Karpas-422 (cell line): ENCODE measurements around the gene RARA. TPM values are rescaled to one million over a fixed set of nuclear protein-coding genes. Genes with fewer than 3 reads are reported as not detected.

Experiments used
- DNase-seq: peaks from one replicate; pipeline ENCODE4 v3.0.0-alpha.2; 2015
- H2AFZ ChIP-seq: fragments of 200-600 bp; sonication (generic); 2 replicates; pipeline ENCODE4 v1.6.1; 2014; ENCODE audit warnings: antibody characterized with exemption, low read length, mixed read lengths
- H3K27ac ChIP-seq: fragments of 200-600 bp; sonication (generic); 2 replicates; pipeline ENCODE4 v1.5.1; 2014; ENCODE audit warnings: mild to moderate bottlenecking, low read length, moderate library complexity
- H3K27me3 ChIP-seq: fragments of 200-600 bp; sonication (generic); 2 replicates; pipeline ENCODE4 v1.6.1; 2014; ENCODE audit warnings: low read length, mixed read lengths
- H3K36me3 ChIP-seq: fragments of 200-600 bp; sonication (generic); 2 replicates; pipeline ENCODE4 v1.6.1; 2014; ENCODE audit warnings: low read length, mixed read lengths; ENCODE audit not compliant: insufficient read depth
- H3K4me1 ChIP-seq: fragments of 200-600 bp; sonication (generic); 2 replicates; pipeline ENCODE4 v1.6.1; 2014; ENCODE audit warnings: mild to moderate bottlenecking, low read length, mixed read lengths
- H3K4me2 ChIP-seq: fragments of 200-600 bp; sonication (generic); 2 replicates; pipeline ENCODE4 v1.6.1; 2014; ENCODE audit warnings: low read length, low read depth, mild to moderate bottlenecking; ENCODE audit not compliant: poor library complexity, severe bottlenecking
- H3K4me3 ChIP-seq: fragments of 200-600 bp; sonication (generic); 2 replicates; pipeline ENCODE4 v1.5.1; 2014; ENCODE audit warnings: mild to moderate bottlenecking, antibody characterized with exemption, low read length, mixed read lengths
- H3K79me2 ChIP-seq: fragments of 200-600 bp; sonication (generic); 2 replicates; pipeline ENCODE4 v1.6.1; 2014; ENCODE audit warnings: mild to moderate bottlenecking, low read length, mixed read lengths
- H3K9ac ChIP-seq: fragments of 200-600 bp; sonication (generic); 2 replicates; pipeline ENCODE4 v1.6.0; 2014; ENCODE audit warnings: low read length
- H3K9me2 ChIP-seq: fragments of 200-600 bp; sonication (generic), shearing (Covaris generic); replicated peaks from 2 replicates; pipeline ENCODE4 v1.6.0; 2014; ENCODE audit warnings: mild to moderate bottlenecking, low read length, moderate library complexity; ENCODE audit not compliant: insufficient read depth
- H3K9me3 ChIP-seq: fragments of 300-700, 200-600 bp; sonication (generic); 2 replicates; pipeline ENCODE4 v1.6.1; 2014; ENCODE audit warnings: low read length, mixed read lengths
- H4K20me1 ChIP-seq: fragments of 200-600 bp; sonication (generic); 2 replicates; pipeline ENCODE4 v1.6.1; 2014; ENCODE audit warnings: mild to moderate bottlenecking, antibody characterized with exemption, low read length, low read depth; ENCODE audit not compliant: insufficient read depth
- total RNA-seq: library from RNA; depleted of rRNA; stranded (reverse); fragments of >200 nt; shearing (Covaris generic); gene quantifications from 2 replicates; pipeline ENCODE4 v1.2.3, GENCODE V29; 2014; ENCODE audit warnings: low replicate concordance; rRNA removed

Gene RARA
- 21.8 and 22.3 TPM in 2 replicates for total RNA-seq

GRCh38 chr17:40309031-40309948, at the start of gene RARA:
Gene RARA (plus strand): TSS chr17:40309180. CDS start chr17:40331219, 22,039 bp downstream.
- H3K9me2 ChIP-seq = no peaks in the 10 kb centered on the region
- no peaks in the 10 kb centered on the region for H3K36me3 ChIP-seq
- H3K79me2 ChIP-seq = no peaks in the 10 kb centered on the region
- peaks cover 71% of the 10 kb centered on the region for H3K4me1 ChIP-seq
- DNase-seq = peak; percentile 78
- H3K9me3 ChIP-seq = no peaks in the 10 kb centered on the region
- peak within 1 kb of the TSS; percentile 62; the same call in 1 of the 2 replicates for H3K4me3 ChIP-seq
- peak within 1 kb of the TSS; percentile 66 for H3K9ac ChIP-seq
- H3K4me2 ChIP-seq = peak within 1 kb of the TSS; percentile 69
- no peaks in the 10 kb centered on the region for H4K20me1 ChIP-seq
- no peaks in the 10 kb centered on the region for H3K27me3 ChIP-seq
- peak within 1 kb of the TSS; percentile 41; the same call in 1 of the 2 replicates for H2AFZ ChIP-seq
- 0 out of 2 replicates have a peak within 1 kb of the TSS, but pooled peaks have one; percentile 25 for H3K27ac ChIP-seq

DNA sequence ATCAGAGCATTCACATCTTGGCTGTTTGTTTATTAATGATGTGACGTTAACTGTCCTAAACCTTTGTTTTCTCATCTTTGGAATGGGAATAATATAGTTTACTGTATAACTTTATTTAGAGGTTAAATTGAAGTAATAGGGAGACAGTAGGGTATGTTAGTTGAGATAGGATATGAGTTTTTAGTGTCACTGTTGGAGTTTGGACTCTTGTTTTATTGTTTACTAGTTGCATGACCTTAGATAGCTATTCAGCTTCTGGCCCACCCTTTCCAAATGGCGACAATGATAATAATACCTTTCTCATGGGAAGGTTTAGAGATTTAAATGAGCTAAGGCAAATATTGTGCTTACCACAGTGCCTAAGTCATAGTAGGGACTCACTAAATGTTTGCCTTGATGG, 49.5 kb upstream of the RARA start:
- Histone ChIP-seq H2AFZ (no peak overlapping the region), H3K4me3 (no peak overlapping the region), H3K4me2 (no peak overlapping the region), H3K79me2 (peaks cover 15% of the 10 kb centered on the region), H3K27ac (no peak overlapping the region), H3K27me3 (no peaks in the 10 kb centered on the region), H3K9ac (no peak overlapping the region), H3K9me3 (no peaks in the 10 kb centered on the region), H4K20me1 (no peaks in the 10 kb centered on the region), H3K36me3 (peaks cover 13% of the 10 kb centered on the region; the same call in 1 of the 2 replicates), H3K9me2 (no peaks in the 10 kb centered on the region), H3K4me1 (no peaks in the 10 kb centered on the region)
- no peak for DNase-seq

GRCh38 chr17:40260528-40260927, 48.5 kb upstream of the RARA start:
- no peaks in the 10 kb centered on the region for H3K27me3 ChIP-seq

GRCh38 chr17:40264458-40265185, 44.4 kb upstream of the RARA start:
- Histone ChIP-seq H2AFZ (no peak overlapping the region), H3K4me3 (no peak overlapping the region), H3K9me3 (no peaks in the 10 kb centered on the region), H3K27ac (no peak overlapping the region), H3K79me2 (0 out of 2 replicates have a peak, but pooled peaks cover 8% of the 10 kb centered on the region), H3K4me1 (no peaks in the 10 kb centered on the region), H3K9ac (no peak overlapping the region), H3K36me3 (peaks cover 10% of the 10 kb centered on the region; the same call in 1 of the 2 replicates), H3K27me3 (no peaks in the 10 kb centered on the region), H4K20me1 (no peaks in the 10 kb centered on the region), H3K9me2 (no peaks in the 10 kb centered on the region), H3K4me2 (no peak overlapping the region)
- DNase-seq = no peak

More at GRCh38 chr17:40260528-40260927, 48.5 kb upstream of the RARA start:
- Histone ChIP-seq H2AFZ (no peak overlapping the region), H3K4me2 (no peak overlapping the region), H3K9me2 (no peaks in the 10 kb centered on the region), H3K79me2 (0 out of 2 replicates have a peak, but pooled peaks cover 8% of the 10 kb centered on the region), H3K9ac (no peak overlapping the region), H3K4me1 (no peaks in the 10 kb centered on the region), H3K27ac (no peak overlapping the region), H4K20me1 (no peaks in the 10 kb centered on the region), H3K4me3 (no peak overlapping the region), H3K9me3 (no peaks in the 10 kb centered on the region), H3K36me3 (peaks cover 15% of the 10 kb centered on the region; the same call in 1 of the 2 replicates)
- no peak for DNase-seq

DNA sequence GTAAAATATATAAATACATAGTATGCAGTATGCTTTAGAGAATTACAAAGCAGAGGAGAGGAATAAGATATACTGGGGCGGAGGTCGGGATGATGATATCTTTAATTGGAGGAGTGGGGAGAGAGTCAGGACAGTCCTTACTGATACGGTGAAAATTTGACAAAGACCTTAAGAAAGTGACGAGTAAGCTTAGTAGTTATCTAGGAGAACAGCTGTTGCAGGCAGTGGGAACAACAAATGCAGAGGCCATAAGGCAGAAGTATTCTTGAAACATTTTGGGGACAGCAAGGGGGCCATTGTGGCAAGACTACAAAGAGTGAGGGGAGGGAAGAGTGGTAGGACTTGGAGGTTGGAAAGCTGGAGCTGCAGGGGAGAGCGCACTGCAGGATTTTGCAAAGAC, 43.6 kb upstream of the RARA start:
- H4K20me1 ChIP-seq = no peaks in the 10 kb centered on the region
- no peak overlapping the region for H3K9ac ChIP-seq
- no peak overlapping the region for H3K4me2 ChIP-seq
- DNase-seq = no peak
- no peak overlapping the region for H3K27ac ChIP-seq
- peaks cover 10% of the 10 kb centered on the region; the same call in 1 of the 2 replicates for H3K36me3 ChIP-seq
- H3K9me3 ChIP-seq = no peaks in the 10 kb centered on the region
- no peaks in the 10 kb centered on the region for H3K9me2 ChIP-seq
- H3K27me3 ChIP-seq = no peaks in the 10 kb centered on the region
- H3K4me1 ChIP-seq = no peaks in the 10 kb centered on the region
- 0 out of 2 replicates have a peak, but pooled peaks cover 8% of the 10 kb centered on the region for H3K79me2 ChIP-seq
- H2AFZ ChIP-seq = no peak overlapping the region
- H3K4me3 ChIP-seq = no peak overlapping the region

- no peak for DNase-seq
- Histone ChIP-seq H3K9ac (no peak overlapping the region), H3K9me2 (no peaks in the 10 kb centered on the region), H3K4me1 (no peaks in the 10 kb centered on the region), H3K9me3 (no peaks in the 10 kb centered on the region), H2AFZ (no peak overlapping the region), H3K4me3 (no peak overlapping the region), H3K27me3 (no peaks in the 10 kb centered on the region), H3K4me2 (no peak overlapping the region), H3K79me2 (0 out of 2 replicates have a peak, but pooled peaks cover 8% of the 10 kb centered on the region), H3K27ac (no peak overlapping the region), H3K36me3 (peaks cover 10% of the 10 kb centered on the region; the same call in 1 of the 2 replicates), H4K20me1 (no peaks in the 10 kb centered on the region)
Observed at GRCh38 chr17:40266882-40267281, 42.1 kb upstream of the RARA start.

DNA sequence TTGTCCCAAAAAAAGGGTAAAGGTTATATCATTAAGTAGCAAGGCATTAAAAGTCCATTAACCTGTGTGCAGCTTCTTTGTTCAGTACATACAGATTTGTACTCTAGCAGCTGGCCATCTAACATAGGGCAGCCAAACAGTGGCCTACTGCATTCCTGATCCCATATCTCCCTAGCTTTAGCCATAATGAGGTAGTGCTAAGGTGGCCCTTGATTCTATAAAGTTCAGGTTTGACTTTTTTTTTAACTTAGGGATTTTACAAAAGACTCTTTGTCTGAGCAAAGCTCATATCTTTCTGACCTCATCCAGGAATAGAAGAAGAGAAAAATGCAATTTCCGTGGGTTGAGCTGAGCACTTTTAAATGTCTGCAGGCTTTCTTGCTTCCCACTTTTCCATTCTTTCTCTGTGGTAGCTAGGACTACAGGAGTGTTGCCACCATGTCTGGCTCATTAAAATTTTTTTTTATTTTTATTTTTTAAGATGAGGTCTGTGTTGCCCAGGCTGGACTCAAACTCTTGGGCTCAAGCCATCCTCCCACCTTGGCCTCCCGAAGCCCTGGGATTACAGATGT, 40.8 kb upstream of the RARA start:
- no peaks in the 10 kb centered on the region for H3K9me3 ChIP-seq
- H3K4me1 ChIP-seq = no peaks in the 10 kb centered on the region
- no peak overlapping the region for H2AFZ ChIP-seq
- H3K27me3 ChIP-seq = no peaks in the 10 kb centered on the region
- no peak for DNase-seq
- no peaks in the 10 kb centered on the region for H3K79me2 ChIP-seq
- H3K9me2 ChIP-seq = no peaks in the 10 kb centered on the region
- H3K36me3 ChIP-seq = peaks cover 3% of the 10 kb centered on the region; the same call in 1 of the 2 replicates
- H3K27ac ChIP-seq = no peak overlapping the region
- no peak overlapping the region for H3K4me3 ChIP-seq
- no peaks in the 10 kb centered on the region for H4K20me1 ChIP-seq
- H3K9ac ChIP-seq = no peak overlapping the region
- H3K4me2 ChIP-seq = no peak overlapping the region
